ENCODE results near the gene ITGA11.
"Not testable (repeated sequence)": the region's sequence is repeated elsewhere in the genome, so short reads cannot be mapped to it uniquely, and the experiment has no call there.

GRCh38 chr15:68397999-68398398, 34.0 kb downstream of the ITGA11 start:
- not testable (repeated sequence) for TF ChIP-seq CTCF (IDR thresholded peaks at IDR 0.05); POLR2AphosphoS5 (IDR thresholded peaks at IDR 0.05); POLR2A (IDR thresholded peaks at IDR 0.05; ENCODE audit: low read depth); EP300 (IDR thresholded peaks at IDR 0.05)
